GM04504 (cell line): ENCODE results near the gene GPR87.

ENCODE experiments used
- DNase-seq: peaks from one replicate; pipeline ENCODE4 v3.0.0-alpha.2; 2012; ENCODE audit warnings: low read depth

GPR87 gene

GRCh38 chr3:151282921-151283320, 33.7 kb downstream of the GPR87 start:
- peak; percentile 28 for DNase-seq

- no peak for DNase-seq
Measured at GRCh38 chr3:151281671-151282324, 34.8 kb downstream of the GPR87 start.

GRCh38 chr3:151278230-151278629, 38.4 kb downstream of the GPR87 start, which contains the start of gene P2RY14:
TSS of gene P2RY14 (minus strand) at chr3:151278542. CDS start at chr3:151214316, 64,226 bp downstream.
- DNase-seq, result no peak

- DNase-seq, result no peak
Measured at GRCh38 chr3:151276687-151277042, 40.0 kb downstream of the GPR87 start.

- DNase-seq, result no peak
Measured at GRCh38 chr3:151276038-151276686, 40.5 kb downstream of the GPR87 start.

- no peak for DNase-seq
Measured at GRCh38 chr3:151275091-151275490, 41.5 kb downstream of the GPR87 start.

GRCh38 chr3:151269631-151270030, 47.0 kb downstream of the GPR87 start:
- DNase-seq, result no peak

GRCh38 chr3:151268267-151269235, 48.1 kb downstream of the GPR87 start:
- DNase-seq, result no peak

GRCh38 chr3:151267066-151267465, 49.6 kb downstream of the GPR87 start:
- no peak for DNase-seq

- no peak for DNase-seq
Measured at GRCh38 chr3:151265866-151266265, 50.8 kb downstream of the GPR87 start.

- no peak for DNase-seq
Measured at GRCh38 chr3:151265166-151265565, 51.5 kb downstream of the GPR87 start.

- no peak for DNase-seq
Measured at GRCh38 chr3:151264605-151265004, 52.0 kb downstream of the GPR87 start.

- DNase-seq, result peak; percentile 50
Measured at GRCh38 chr3:151262871-151263525, 53.6 kb downstream of the GPR87 start.

GRCh38 chr3:151259664-151260063, 57.0 kb downstream of the GPR87 start:
- no peak for DNase-seq

GRCh38 chr3:151256749-151257148, 59.9 kb downstream of the GPR87 start:
- DNase-seq, result no peak

- DNase-seq, result no peak
Measured at GRCh38 chr3:151248772-151249337, 67.8 kb downstream of the GPR87 start.
